Right atrium auricular region (tissue), 2 donors: ENCODE results near the gene LRRC15. TPM values are rescaled to one million over a fixed set of nuclear protein-coding genes. Genes with fewer than 3 reads are reported as not detected.

Experiments
- DNase-seq: peaks from one replicate; pipeline ENCODE4 v3.0.0-alpha.2; 2019; ENCODE audit warnings: low spot score
- H3K27ac ChIP-seq, 2 donors: fragments of 200-600 bp; sonication (generic); 1 replicate in 1 of 2; 2 replicates in 1 of 2; pipeline ENCODE4 v1.5.1; 2016 to 2019
- H3K27me3 ChIP-seq, 2 donors: fragments of 200-600 bp; sonication (generic); one replicate each; pipeline versions ENCODE4 v1.5.1 to v1.6.0; 2017 to 2019
- H3K36me3 ChIP-seq: fragments of 200-600 bp; sonication (generic); one replicate; pipeline ENCODE4 v1.5.1; 2016
- H3K4me1 ChIP-seq, 2 donors: fragments of 200-600 bp; sonication (generic); one replicate each; pipeline versions ENCODE4 v1.5.1 to v1.6.0; 2017 to 2019
- H3K4me3 ChIP-seq, 2 donors: fragments of 200-600 bp; sonication (generic); 1 replicate in 1 of 2; 2 replicates in 1 of 2; pipeline ENCODE4 v1.5.1; 2017 to 2019; ENCODE audit warnings: mild to moderate bottlenecking in 1 of 2, moderate library complexity in 1 of 2
- H3K9me3 ChIP-seq, 2 donors: fragments of 200-600 bp; sonication (generic); one replicate each; pipeline ENCODE4 v1.5.1; 2019
- CTCF ChIP-seq, 2 donors: fragments of 200-600 bp; sonication (generic); IDR thresholded peaks; one replicate each; pipeline ENCODE4 v1.5.1; 2019; ENCODE audit warnings: antibody characterized with exemption in 2 of 2
- total RNA-seq, 2 donors: library from RNA; depleted of rRNA; stranded (reverse); fragments of >200 nt; gene quantifications; one replicate each; pipeline ENCODE4 v1.1.0, GENCODE V29; 2016

LRRC15 gene
- total RNA-seq = under 1 TPM; 0.07 to 0.08 TPM

- Histone ChIP-seq H3K27ac (no peak within 1 kb of the TSS), H3K27me3 (no peaks in the 10 kb centered on the region), H3K9me3 (no peaks in the 10 kb centered on the region), H3K4me3 (no peak within 1 kb of the TSS), H3K36me3 (no peaks in the 10 kb centered on the region), H3K4me1 (peaks cover 0 to 24% of the 10 kb centered on the region in 2 donors)
- TF ChIP-seq CTCF (IDR thresholded peaks at IDR 0.05) = no peak
- peak; percentile 61 for DNase-seq
These were observed at the start of gene LRRC15 for GRCh38 chr3:194369522-194370279. TSS of gene LRRC15 (minus strand) at chr3:194369743. CDS start at chr3:194361043, 8,700 bp downstream.

GRCh38 chr3:194418671-194419070 is 49.1 kb upstream of the LRRC15 start:
- no peak for TF ChIP-seq CTCF (IDR thresholded peaks at IDR 0.05)
- Histone ChIP-seq H3K27ac (no peak overlapping the region), H3K9me3 (no peaks in the 10 kb centered on the region), H3K36me3 (peaks cover 31% of the 10 kb centered on the region), H3K4me3 (no peak overlapping the region), H3K4me1 (peaks cover 0 to 8% of the 10 kb centered on the region in 2 donors), H3K27me3 (no peaks in the 10 kb centered on the region)
- no peak for DNase-seq

- Histone ChIP-seq H3K27me3 (no peaks in the 10 kb centered on the region), H3K27ac (no peak overlapping the region), H3K36me3 (peaks cover 35% of the 10 kb centered on the region), H3K4me3 (no peak overlapping the region), H3K4me1 (no peaks in the 10 kb centered on the region), H3K9me3 (no peaks in the 10 kb centered on the region)
- no peak for TF ChIP-seq CTCF (IDR thresholded peaks at IDR 0.05)
- no peak for DNase-seq
These were observed 37.9 kb upstream of the LRRC15 start for GRCh38 chr3:194407423-194407822.

- TF ChIP-seq CTCF (IDR thresholded peaks at IDR 0.05) = no peak
- Histone ChIP-seq H3K4me3 (no peak overlapping the region), H3K9me3 (no peaks in the 10 kb centered on the region), H3K36me3 (peaks cover 35% of the 10 kb centered on the region), H3K27me3 (no peaks in the 10 kb centered on the region), H3K4me1 (no peaks in the 10 kb centered on the region), H3K27ac (no peak overlapping the region)
- DNase-seq = no peak
These were observed 36.2 kb upstream of the LRRC15 start for GRCh38 chr3:194405766-194406165.

GRCh38 chr3:194404365-194405140 is 35.0 kb upstream of the LRRC15 start:
- Histone ChIP-seq H3K4me1 (no peaks in the 10 kb centered on the region), H3K36me3 (peaks cover 34% of the 10 kb centered on the region), H3K27ac (no peak overlapping the region), H3K9me3 (no peaks in the 10 kb centered on the region), H3K4me3 (no peak overlapping the region), H3K27me3 (no peaks in the 10 kb centered on the region)
- TF ChIP-seq CTCF (IDR thresholded peaks at IDR 0.05) = peak; percentile 43 to 72
- DNase-seq = no peak
